Suprapubic skin (tissue), 3 donors: ENCODE measurements around the gene NPR1.

Source experiments
- CTCF ChIP-seq, 2 donors: fragments of 200-600 bp in 1 of 2; fragments of 450-650 bp in 1 of 2; sonication (generic) in 1 of 2; IDR thresholded peaks; one replicate each; pipeline ENCODE4 v1.5.1; 2016 to 2019; ENCODE audit warnings: antibody characterized with exemption in 2 of 2, mild to moderate bottlenecking in 1 of 2, moderate library complexity in 1 of 2
- POLR2AphosphoS5 ChIP-seq, 3 donors: sonication (generic); formaldehyde crosslinking; IDR thresholded peaks; one replicate each; pipeline ENCODE4 v1.6.1; 2017; ENCODE audit warnings: antibody characterized with exemption in 3 of 3

- TF ChIP-seq CTCF (IDR thresholded peaks at IDR 0.05) (no peak), POLR2AphosphoS5 (IDR thresholded peaks at IDR 0.05) (no peak)
Measured at GRCh38 chr1:153705484-153705883, 27.0 kb downstream of the NPR1 start.
